ENCODE data around the gene AGPAT3. TPM values are rescaled to one million over a fixed set of nuclear protein-coding genes. Genes with fewer than 3 reads are reported as not detected.

The AGPAT3 gene
- total and polyA plus RNA-seq, 10 of the 15 experiments (the other 5 are each of a cell fraction or from before 2014, with no cell fraction given) = 1.2 to 110 (median 30.8) TPM

GRCh38 chr21:43925096-43925481, 60.1 kb downstream of the AGPAT3 start (continued):
- TF ChIP-seq ZNF687 (IDR thresholded peaks at IDR 0.05) (no peak), NR2C1 (IDR thresholded peaks at IDR 0.05) (no peak), BHLHE40 (IDR thresholded peaks at IDR 0.05; ENCODE audit: borderline replicate concordance in 1 of 2, low read depth in 2 of 2, low read length in 1 of 2) (no peak), ZNF384 (IDR thresholded peaks at IDR 0.05; ENCODE audit: borderline replicate concordance, low read depth, low read length) (no peak)

- peaks cover 10 to 38% of the 10 kb centered on the region in 2 experiments; a peak in 3 of 4 replicates for H3K36me3 ChIP-seq (ENCODE audit: control insufficient read depth in 2 of 2, insufficient read depth in 2 of 2, low read length in 1 of 2)
- FAIRE-seq = no peak
- ChIA-PET POLR2A (interaction anchor here (0.5 kb wide), 1 partner anchor 64 kb away, joined by 3 read pairs; no protein-coding TSS in a partner anchor), RAD21 (ENCODE audit: unreplicated experiment) (no interaction called here), CTCF (interaction anchor here (1.4 kb wide), 1 partner anchor 12 kb away, joined by 5 read pairs; no protein-coding TSS in a partner anchor), SMC1A (ENCODE audit: uncharacterized antibody, unreplicated experiment) (no interaction called here)
- ATAC-seq = no peak
- no peak overlapping the region for H3K9ac ChIP-seq (ENCODE audit: control insufficient read depth, insufficient read depth, low read length)
- no peak overlapping the region for H3K27ac ChIP-seq (ENCODE audit: control insufficient read depth, insufficient read depth)
- peaks cover 26% of the 10 kb centered on the region for H3K4me1 ChIP-seq (ENCODE audit: control insufficient read depth, insufficient read depth, low read length)
- no peaks in the 10 kb centered on the region for H3K27me3 ChIP-seq (replicated peaks in 1 of 2; ENCODE audit: control insufficient read depth in 2 of 2, insufficient read depth in 2 of 2, low read length in 1 of 2)
- no peaks in the 10 kb centered on the region for H4K20me1 ChIP-seq (ENCODE audit: control insufficient read depth, insufficient read depth)
- WGBS (ENCODE audit: insufficient coverage, insufficient replicate concordance, low lambda C conversion rate, missing lambda C conversion rate) = over 99% methylated on average over 14 of the region's 14 CpGs
- H3K9me3 ChIP-seq (replicated peaks; ENCODE audit: control insufficient read depth, insufficient read depth, low read length) = no peaks in the 10 kb centered on the region
- H3K4me3 ChIP-seq = no peak overlapping the region
- BruUV-seq (replicated peaks) = no TSS peak
- in situ Hi-C loops (cut with MboI) = no loop called here
- no peak overlapping the region for H2AFZ ChIP-seq (ENCODE audit: control insufficient read depth, low read depth, low read length)
- DNase-seq (ENCODE audit: low read depth, low spot score) = no peak
- H3K4me2 ChIP-seq (ENCODE audit: control insufficient read depth, insufficient read depth) = no peak overlapping the region
- TF ChIP-seq HCFC1 (IDR thresholded peaks at IDR 0.05; ENCODE audit: low read length) (no peak), FOXM1 (IDR thresholded peaks at IDR 0.05; ENCODE audit: low read depth, low read length) (no peak), ZBED1 (IDR thresholded peaks at IDR 0.05; ENCODE audit: borderline replicate concordance) (no peak), REST (IDR thresholded peaks at IDR 0.05; ENCODE audit: low read depth, low read length) (no peak), NFYA (IDR thresholded peaks at IDR 0.05; ENCODE audit: borderline replicate concordance, low read depth, low read length) (no peak), E4F1 (IDR thresholded peaks at IDR 0.05; ENCODE audit: borderline replicate concordance, partially characterized antibody) (no peak), POLR2A (IDR thresholded peaks at IDR 0.05; ENCODE audit: low read depth, low read length) (0 out of 2 replicates have a peak, but pooled peaks have one; percentile 12)
- intact Hi-C loops (cut with micrococcal nuclease; ENCODE audit: unreplicated experiment) = no loop called here
- H3K79me2 ChIP-seq (ENCODE audit: control insufficient read depth, insufficient read depth, low read length) = peaks cover 55% of the 10 kb centered on the region
These were observed 60.6 kb downstream of the AGPAT3 start for GRCh38 chr21:43925609-43926008.
